ENCODE data around the gene RASSF10.

RASSF10 gene

DNA sequence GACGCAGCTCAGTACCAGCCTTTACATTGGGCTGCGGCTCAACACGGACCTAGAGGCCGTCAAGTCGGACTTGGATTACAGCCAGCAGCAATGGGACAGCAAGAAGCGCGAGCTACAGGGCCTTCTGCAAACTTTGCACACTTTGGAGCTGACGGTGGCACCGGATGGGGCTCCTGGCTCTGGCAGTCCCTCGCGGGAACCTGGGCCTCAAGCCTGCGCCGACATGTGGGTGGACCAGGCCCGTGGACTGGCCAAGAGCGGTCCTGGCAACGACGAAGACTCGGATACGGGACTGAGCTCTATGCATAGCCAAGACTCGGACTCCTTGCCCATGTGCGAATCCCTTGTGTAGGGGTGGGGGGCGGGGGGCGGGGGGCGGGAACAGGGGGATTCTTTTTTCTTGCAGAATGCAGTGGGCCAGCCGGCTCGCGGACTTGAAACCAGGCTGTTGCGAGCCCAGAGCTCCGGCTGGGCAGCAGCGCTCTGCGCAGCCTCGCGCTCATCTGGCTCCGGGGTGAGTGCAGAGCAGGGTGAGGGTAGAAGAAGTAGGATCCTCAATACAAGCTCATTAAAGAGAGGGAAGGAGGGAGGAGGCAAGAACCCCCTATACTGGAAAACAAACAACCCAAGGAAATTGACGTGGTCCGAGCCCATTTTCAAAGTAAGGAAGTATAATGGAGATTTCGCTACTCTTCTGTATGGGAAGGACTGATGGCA lies 1.8 kb downstream of the RASSF10 start:
- TF ChIP-seq, protein P1, sequence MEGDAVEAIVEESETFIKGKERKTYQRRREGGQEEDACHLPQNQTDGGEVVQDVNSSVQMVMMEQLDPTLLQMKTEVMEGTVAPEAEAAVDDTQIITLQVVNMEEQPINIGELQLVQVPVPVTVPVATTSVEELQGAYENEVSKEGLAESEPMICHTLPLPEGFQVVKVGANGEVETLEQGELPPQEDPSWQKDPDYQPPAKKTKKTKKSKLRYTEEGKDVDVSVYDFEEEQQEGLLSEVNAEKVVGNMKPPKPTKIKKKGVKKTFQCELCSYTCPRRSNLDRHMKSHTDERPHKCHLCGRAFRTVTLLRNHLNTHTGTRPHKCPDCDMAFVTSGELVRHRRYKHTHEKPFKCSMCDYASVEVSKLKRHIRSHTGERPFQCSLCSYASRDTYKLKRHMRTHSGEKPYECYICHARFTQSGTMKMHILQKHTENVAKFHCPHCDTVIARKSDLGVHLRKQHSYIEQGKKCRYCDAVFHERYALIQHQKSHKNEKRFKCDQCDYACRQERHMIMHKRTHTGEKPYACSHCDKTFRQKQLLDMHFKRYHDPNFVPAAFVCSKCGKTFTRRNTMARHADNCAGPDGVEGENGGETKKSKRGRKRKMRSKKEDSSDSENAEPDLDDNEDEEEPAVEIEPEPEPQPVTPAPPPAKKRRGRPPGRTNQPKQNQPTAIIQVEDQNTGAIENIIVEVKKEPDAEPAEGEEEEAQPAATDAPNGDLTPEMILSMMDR (IDR thresholded peaks at IDR 0.05; ENCODE audit: extremely low read depth, missing control alignments), result no peak
- DNase-seq (ENCODE audit: low spot score), result no peak

- TF ChIP-seq, protein P1 (IDR thresholded peaks at IDR 0.05; ENCODE audit: extremely low read depth, missing control alignments), result no peak
- no peak for DNase-seq (ENCODE audit: low spot score)
These were observed 2.4 kb downstream of the RASSF10 start for GRCh38 chr11:13011466-13012055.

DNA sequence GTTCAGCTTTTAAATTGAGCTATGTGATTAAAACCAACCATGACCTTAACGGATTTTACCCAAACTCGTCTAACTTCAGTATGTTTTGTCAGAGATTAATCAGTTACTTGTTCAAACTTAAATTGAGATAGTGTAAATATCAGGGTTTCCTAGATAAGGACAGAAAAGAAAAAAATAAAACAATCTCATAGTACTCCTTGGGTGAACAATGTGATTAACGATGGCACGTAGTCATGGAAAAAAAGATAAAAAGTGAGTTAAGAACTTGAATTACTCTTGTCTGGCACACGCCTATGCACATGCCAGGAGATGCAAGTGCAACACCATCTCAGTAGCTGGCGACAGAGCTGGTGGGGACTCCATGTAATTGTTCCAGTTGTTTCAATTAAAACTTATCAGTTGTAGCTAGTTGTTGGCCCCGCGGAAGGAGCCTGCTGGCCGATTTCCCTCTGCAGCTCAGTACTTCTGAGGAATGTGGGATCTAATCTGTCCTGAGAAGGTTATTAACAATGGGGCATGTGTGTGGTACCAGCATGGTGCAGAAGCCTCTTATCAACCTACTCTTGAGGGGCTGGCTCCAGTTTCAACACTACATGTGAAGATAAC lies 3.0 kb downstream of the RASSF10 start:
- DNase-seq (ENCODE audit: low spot score), result no peak
- TF ChIP-seq, protein P1 (IDR thresholded peaks at IDR 0.05; ENCODE audit: extremely low read depth, missing control alignments), result no peak

DNA sequence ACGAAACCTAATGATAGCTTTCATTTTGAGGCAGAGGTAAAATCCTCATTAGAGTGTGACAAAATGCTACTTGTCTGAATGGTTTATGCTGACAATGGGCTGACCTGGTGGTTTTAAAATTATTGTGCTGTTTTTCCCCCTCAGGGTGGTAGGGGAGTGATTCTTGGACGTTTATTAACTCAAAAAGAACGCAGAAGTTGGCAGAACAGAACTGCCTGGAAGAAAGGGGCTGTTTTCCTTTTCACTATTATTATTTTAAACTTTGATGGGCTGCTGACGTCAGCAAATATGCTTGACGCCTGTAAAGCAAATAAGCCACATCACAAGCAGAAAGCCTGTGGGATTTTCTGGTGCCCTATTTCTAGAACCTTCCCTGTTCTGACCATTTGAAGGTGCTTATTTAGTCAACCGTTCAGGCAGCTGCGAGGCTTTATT lies 4.0 kb downstream of the RASSF10 start:
- DNase-seq (ENCODE audit: low spot score), result no peak
- TF ChIP-seq, protein P1 (IDR thresholded peaks at IDR 0.05; ENCODE audit: extremely low read depth, missing control alignments), result no peak

GRCh38 chr11:13015753-13016152 lies 6.6 kb downstream of the RASSF10 start:
- no peak for DNase-seq (ENCODE audit: low spot score)
- TF ChIP-seq, protein P1 (IDR thresholded peaks at IDR 0.05; ENCODE audit: extremely low read depth, missing control alignments), result no peak

DNA sequence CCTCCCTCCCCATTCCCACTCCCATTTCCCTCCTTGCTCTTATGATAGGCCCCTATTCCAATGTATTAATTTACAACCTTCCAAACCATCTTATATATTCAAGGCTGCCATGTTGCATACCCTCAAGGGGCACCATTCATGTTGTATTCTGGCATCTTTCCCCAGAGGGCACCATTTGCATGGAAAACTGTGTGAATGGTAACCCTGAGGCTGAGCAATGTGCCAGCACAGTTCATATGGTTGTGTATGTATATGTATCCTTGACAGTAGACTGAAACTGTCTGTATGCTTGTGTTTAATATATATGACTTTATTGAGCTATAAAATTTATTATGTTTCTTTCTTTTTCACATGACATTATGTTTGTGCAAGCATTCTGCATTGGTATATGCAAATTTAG lies 7.3 kb downstream of the RASSF10 start:
- no peak for DNase-seq (ENCODE audit: low spot score)
- TF ChIP-seq, protein P1 (IDR thresholded peaks at IDR 0.05; ENCODE audit: extremely low read depth, missing control alignments), result no peak

DNA sequence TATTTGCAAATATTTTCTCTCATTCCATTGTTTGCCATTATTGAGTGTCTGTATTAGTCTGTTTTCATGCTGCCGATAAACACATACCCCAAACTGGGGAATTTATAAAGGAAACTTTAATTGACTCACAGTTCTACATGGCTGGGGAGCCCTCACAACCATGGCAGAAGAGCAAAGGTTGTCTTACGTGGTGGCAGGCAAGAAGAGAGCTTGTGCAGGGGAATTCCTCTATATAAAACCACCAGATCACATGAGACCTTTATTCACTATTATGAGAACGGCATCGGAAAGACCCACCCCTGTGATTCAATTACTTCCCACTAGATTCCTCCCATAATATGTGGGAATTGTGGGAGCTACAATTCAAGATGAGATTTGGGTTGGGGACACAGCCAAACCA lies 10.2 kb downstream of the RASSF10 start:
- TF ChIP-seq, protein P1 (IDR thresholded peaks at IDR 0.05; ENCODE audit: extremely low read depth, missing control alignments), result no peak
- no peak for DNase-seq (ENCODE audit: low spot score)
